Neural progenitor cell (in vitro differentiated cells): Measurements from ENCODE around the gene DIAPH2. TPM values are rescaled to one million over a fixed set of nuclear protein-coding genes. Genes with fewer than 3 reads are reported as not detected.
A peak's percentile ranks its signal among the peaks of the same experiment; 100 is the strongest.

Experiments
- DNase-seq: peaks from one replicate; pipeline ENCODE4 v3.0.0-alpha.2; 2016; ENCODE audit warnings: low spot score
- H2AFZ ChIP-seq: fragments of 200-600 bp; sonication (generic); replicated peaks from 2 replicates; pipeline ENCODE4 v1.6.1; 2016; ENCODE audit warnings: antibody characterized with exemption
- H3F3A ChIP-seq: fragments of 200-600 bp; sonication (generic); 2 replicates; pipeline ENCODE4 v1.6.1; 2016; ENCODE audit warnings: antibody characterized with exemption, low read depth
- H3K27ac ChIP-seq: fragments of 200-600 bp; sonication (generic); 2 replicates; pipeline ENCODE4 v1.5.1; 2016; ENCODE audit warnings: mild to moderate bottlenecking
- H3K27me3 ChIP-seq: fragments of 200-600 bp; sonication (generic); 2 replicates; pipeline ENCODE4 v1.6.1; 2016; ENCODE audit warnings: mild to moderate bottlenecking, moderate library complexity
- H3K36me3 ChIP-seq: fragments of 200-600 bp; sonication (generic); 2 replicates; pipeline ENCODE4 v1.5.1; 2016
- H3K4me1 ChIP-seq: fragments of 200-600 bp; sonication (generic); 2 replicates; pipeline ENCODE4 v1.6.1; 2016; ENCODE audit warnings: mixed run types
- H3K4me2 ChIP-seq: fragments of 200-600 bp; sonication (generic); 2 replicates; pipeline ENCODE4 v1.6.1; 2016
- H3K4me3 ChIP-seq: fragments of 200-600 bp; sonication (generic); 2 replicates; pipeline ENCODE4 v1.5.1; 2016
- H3K79me2 ChIP-seq: fragments of 200-600 bp; sonication (generic); 2 replicates; pipeline ENCODE4 v1.6.1; 2016; ENCODE audit warnings: low read depth
- H3K9ac ChIP-seq: fragments of 200-600 bp; sonication (generic); 2 replicates; pipeline ENCODE4 v1.6.1; 2016
- H3K9me3 ChIP-seq: fragments of 200-600 bp; sonication (generic); 2 replicates; pipeline ENCODE4 v1.5.1; 2016; ENCODE audit warnings: low read depth
- H4K20me1 ChIP-seq: fragments of 200-600 bp; sonication (generic); 2 replicates; pipeline ENCODE4 v1.6.1; 2016; ENCODE audit warnings: low read depth
- H3K27ac Mint-ChIP-seq: 3 replicates; pipeline ENCODE4 v1.8.0; 2021; ENCODE audit warnings: mixed read lengths
- H3K27me3 Mint-ChIP-seq: 2 replicates; pipeline ENCODE4 v1.8.0; 2022; ENCODE audit warnings: low read depth, mild to moderate bottlenecking, inconsistent platforms, moderate library complexity, mixed read lengths; ENCODE audit not compliant: insufficient read depth
- H3K36me3 Mint-ChIP-seq: 3 replicates; pipeline ENCODE4 v1.8.0; 2021; ENCODE audit warnings: mixed read lengths
- H3K4me1 Mint-ChIP-seq: 3 replicates; pipeline ENCODE4 v1.8.0; 2021; ENCODE audit warnings: mixed read lengths
- H3K4me3 Mint-ChIP-seq: 3 replicates; pipeline ENCODE4 v1.8.0; 2021; ENCODE audit warnings: mild to moderate bottlenecking, moderate library complexity, mixed read lengths
- H3K9me3 Mint-ChIP-seq: 3 replicates; pipeline ENCODE4 v1.8.0; 2020; ENCODE audit warnings: mixed read lengths
- CTCF ChIP-seq: fragments of 200-600 bp; sonication (generic); IDR thresholded peaks from 2 replicates; pipeline ENCODE4 v1.5.1; 2017; ENCODE audit warnings: antibody characterized with exemption, mild to moderate bottlenecking
- EZH2 ChIP-seq: fragments of 200-600 bp; sonication (generic); IDR thresholded peaks from 2 replicates; pipeline ENCODE4 v1.6.1; 2017; ENCODE audit warnings: antibody characterized with exemption, mild to moderate bottlenecking, moderate library complexity
- EZH2phosphoT487 ChIP-seq: fragments of 200-600 bp; sonication (generic); IDR thresholded peaks from 2 replicates; pipeline ENCODE4 v1.6.1; 2017; ENCODE audit warnings: antibody characterized with exemption
- total RNA-seq: library from RNA; depleted of rRNA; stranded (reverse); fragments of >200 nt; gene quantifications from 2 replicates; pipeline ENCODE4 v1.2.3, GENCODE V29; 2015; ENCODE audit warnings: low replicate concordance

Gene DIAPH2
- total RNA-seq, 1 donor from 2014 or later, result 24.0 TPM

- H3K27ac Mint-ChIP-seq, result no peak overlapping the region
- Histone ChIP-seq H2AFZ (no peak overlapping the region), H3K27ac (no peak overlapping the region), H3K79me2 (no peaks in the 10 kb centered on the region), H3K9me3 (no peaks in the 10 kb centered on the region), H3K9ac (no peak overlapping the region), H3K36me3 (peaks cover 2% of the 10 kb centered on the region), H3K4me3 (no peak overlapping the region), H4K20me1 (no peaks in the 10 kb centered on the region), H3F3A (no peaks in the 10 kb centered on the region), H3K4me2 (no peak overlapping the region), H3K4me1 (no peaks in the 10 kb centered on the region), H3K27me3 (no peaks in the 10 kb centered on the region)
- DNase-seq, result no peak
- no peaks in the 10 kb centered on the region for H3K27me3 Mint-ChIP-seq
- no peak overlapping the region for H3K4me3 Mint-ChIP-seq
- TF ChIP-seq CTCF (no peak), EZH2phosphoT487 (no peak), EZH2 (no peak)
- peaks cover 5% of the 10 kb centered on the region for H3K4me1 Mint-ChIP-seq
- no peaks in the 10 kb centered on the region for H3K9me3 Mint-ChIP-seq
- peaks cover 8% of the 10 kb centered on the region for H3K36me3 Mint-ChIP-seq
These were observed 744.5 kb downstream of the DIAPH2 start for GRCh38 chrX:97429101-97429500.

- Histone ChIP-seq H3K79me2 (no peaks in the 10 kb centered on the region), H3K4me3 (no peak overlapping the region), H3K4me1 (no peaks in the 10 kb centered on the region), H3K36me3 (peaks cover 2% of the 10 kb centered on the region), H3K9me3 (no peaks in the 10 kb centered on the region), H3K9ac (no peak overlapping the region), H3K27ac (no peak overlapping the region), H2AFZ (no peak overlapping the region), H3K27me3 (no peaks in the 10 kb centered on the region), H4K20me1 (no peaks in the 10 kb centered on the region), H3K4me2 (no peak overlapping the region), H3F3A (no peaks in the 10 kb centered on the region)
- Mint-ChIP-seq H3K36me3 (peaks cover 8% of the 10 kb centered on the region), H3K4me3 (no peak overlapping the region), H3K9me3 (no peaks in the 10 kb centered on the region), H3K27ac (no peak overlapping the region), H3K27me3 (no peaks in the 10 kb centered on the region), H3K4me1 (peaks cover 5% of the 10 kb centered on the region)
- TF ChIP-seq EZH2, result no peak
- TF ChIP-seq EZH2phosphoT487, result no peak
- TF ChIP-seq CTCF, result no peak
- DNase-seq, result no peak
These were observed 746.6 kb downstream of the DIAPH2 start for GRCh38 chrX:97431281-97431680.

GRCh38 chrX:97446298-97446882 lies 761.7 kb downstream of the DIAPH2 start:
- H3K27ac Mint-ChIP-seq, result peak overlapping the region; percentile 34
- Histone ChIP-seq H3F3A (peaks cover 25% of the 10 kb centered on the region), H4K20me1 (no peaks in the 10 kb centered on the region), H3K36me3 (no peaks in the 10 kb centered on the region), H3K9ac (no peak overlapping the region), H3K4me1 (peaks cover 63% of the 10 kb centered on the region), H3K4me2 (peak overlapping the region; percentile 54), H3K27ac (no peak overlapping the region), H3K4me3 (no peak overlapping the region), H3K9me3 (no peaks in the 10 kb centered on the region), H3K79me2 (no peaks in the 10 kb centered on the region), H3K27me3 (no peaks in the 10 kb centered on the region), H2AFZ (no peak overlapping the region)
- peaks cover 71% of the 10 kb centered on the region for H3K4me1 Mint-ChIP-seq
- no peak for DNase-seq
- no peaks in the 10 kb centered on the region for H3K27me3 Mint-ChIP-seq
- no peak overlapping the region for H3K4me3 Mint-ChIP-seq
- no peaks in the 10 kb centered on the region for H3K9me3 Mint-ChIP-seq
- no peaks in the 10 kb centered on the region for H3K36me3 Mint-ChIP-seq
- TF ChIP-seq EZH2phosphoT487 (no peak), CTCF (peak; percentile 54), EZH2 (no peak)
